ENCODE measurements around the gene RTF2. TPM values are rescaled to one million over a fixed set of nuclear protein-coding genes. Genes with fewer than 3 reads are reported as not detected.

Gene RTF2
- total RNA-seq, 2 donors from 2014 or later, result 68.6 to 73.2 TPM

DNA sequence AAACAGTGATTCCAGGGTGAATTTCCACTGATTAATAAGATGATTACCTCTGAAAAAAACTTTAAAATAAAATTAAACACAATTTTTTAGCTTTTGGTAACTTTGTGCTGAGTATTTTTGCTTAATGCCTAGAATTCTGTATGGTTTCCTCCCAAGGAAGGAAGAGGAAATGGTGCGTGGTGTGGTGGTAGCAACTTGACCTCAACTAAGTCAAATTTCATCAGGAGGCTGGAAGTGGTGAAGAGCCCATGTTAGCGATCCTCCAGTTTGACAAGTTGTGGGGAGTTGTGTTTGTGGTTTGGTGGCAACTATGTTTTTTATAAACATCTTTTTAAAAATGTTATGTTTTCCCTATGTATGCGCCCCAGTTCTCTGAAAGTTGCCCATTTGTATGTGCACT lies 5.0 kb upstream of the RTF2 start:
- no peak for DNase-seq
- intact Hi-C loops (cut with DNase I), result no loop called here
- ATAC-seq, result no peak

DNA sequence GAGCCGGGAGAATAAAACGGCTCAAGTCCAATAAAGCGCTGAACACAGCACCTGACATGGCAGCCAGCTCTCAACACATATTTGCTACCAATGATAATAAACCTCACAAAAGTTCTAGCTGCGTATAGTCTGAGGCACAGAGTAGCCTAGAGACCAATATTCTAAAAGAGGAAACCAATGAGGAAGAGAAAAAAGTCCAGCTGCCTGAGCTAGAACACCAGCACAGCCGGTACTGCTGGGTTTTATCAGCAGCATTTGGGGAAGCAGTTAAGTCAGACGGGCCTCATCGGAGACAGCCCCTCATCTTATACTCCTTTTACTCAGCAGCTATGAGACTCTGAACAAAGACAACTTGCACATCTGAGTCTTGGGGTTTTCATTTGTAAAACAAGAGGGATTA lies 2.4 kb upstream of the RTF2 start:
- intact Hi-C loops (cut with DNase I), result loop anchor here in 1 of 2 donors (5.0 kb wide), 1 partner anchor 64 kb away; no protein-coding TSS in a partner anchor
- ATAC-seq (no peak), DNase-seq (no peak)

DNA sequence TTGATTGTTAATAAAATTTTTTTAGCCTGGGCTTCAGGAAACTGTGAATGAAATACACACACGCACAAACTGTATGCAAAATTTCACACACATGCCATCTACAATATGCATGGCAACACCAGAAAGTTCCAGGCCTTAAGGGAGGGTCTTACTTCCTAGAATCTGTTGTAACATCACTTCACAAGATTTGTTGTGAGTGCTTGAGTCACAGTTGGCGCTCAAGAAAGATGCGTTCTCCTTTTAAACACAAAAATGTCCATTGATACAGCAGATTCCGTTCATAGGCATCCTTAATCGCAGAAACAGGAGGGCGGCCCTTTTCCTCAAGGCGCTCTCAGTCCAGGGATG lies 485 bp upstream of the RTF2 start:
- peak in 1 of 2 donors; percentile 8 for ATAC-seq
- intact Hi-C loops (cut with DNase I), result loop anchor here in 1 of 2 donors (5.0 kb wide), 1 partner anchor 66 kb away; no protein-coding TSS in a partner anchor
- DNase-seq, result no peak

DNA sequence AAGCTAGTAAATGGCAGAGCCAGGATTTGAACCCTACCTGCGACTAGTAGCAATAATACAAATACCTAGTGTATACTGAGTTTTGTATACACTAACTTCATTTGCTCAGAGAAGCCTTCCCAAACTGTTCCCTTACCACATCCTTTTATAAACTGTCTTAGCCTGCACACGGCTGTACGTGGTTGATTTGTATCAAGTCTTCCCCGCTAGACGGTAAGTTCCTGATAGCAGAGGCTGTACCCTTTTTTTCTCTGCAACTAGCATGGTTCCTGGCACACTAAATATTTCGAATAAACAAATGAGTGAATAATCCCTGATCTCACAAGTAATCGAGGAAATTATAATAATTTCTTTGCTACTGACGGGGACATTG lies 636 bp downstream of the RTF2 start:
- DNase-seq (no peak), ATAC-seq (no peak)
- intact Hi-C loops (cut with DNase I), result loop anchor here in 1 of 2 donors (5.0 kb wide), 1 partner anchor 67 kb away; no protein-coding TSS in a partner anchor

DNA sequence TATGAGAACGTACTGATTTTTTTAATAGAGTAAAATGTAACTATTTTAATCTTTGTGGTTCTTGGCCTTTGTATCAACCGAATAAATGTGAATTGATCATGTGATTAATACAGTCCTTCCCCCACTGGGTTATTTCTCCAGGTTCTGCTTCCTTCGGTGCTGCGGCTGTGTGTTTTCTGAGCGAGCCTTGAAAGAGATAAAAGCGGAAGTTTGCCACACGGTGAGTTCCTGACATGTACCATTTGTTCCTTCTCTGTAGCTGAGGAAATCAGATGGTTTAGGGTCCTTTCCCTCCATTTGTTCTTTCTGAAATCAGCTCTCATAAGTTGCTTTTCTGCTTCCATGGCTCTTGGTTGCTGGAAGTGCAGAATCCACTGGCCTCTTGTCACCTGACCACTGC lies 15.5 kb downstream of the RTF2 start:
- DNase-seq (no peak), ATAC-seq (no peak)
- intact Hi-C loops (cut with DNase I), result no loop called here

DNA sequence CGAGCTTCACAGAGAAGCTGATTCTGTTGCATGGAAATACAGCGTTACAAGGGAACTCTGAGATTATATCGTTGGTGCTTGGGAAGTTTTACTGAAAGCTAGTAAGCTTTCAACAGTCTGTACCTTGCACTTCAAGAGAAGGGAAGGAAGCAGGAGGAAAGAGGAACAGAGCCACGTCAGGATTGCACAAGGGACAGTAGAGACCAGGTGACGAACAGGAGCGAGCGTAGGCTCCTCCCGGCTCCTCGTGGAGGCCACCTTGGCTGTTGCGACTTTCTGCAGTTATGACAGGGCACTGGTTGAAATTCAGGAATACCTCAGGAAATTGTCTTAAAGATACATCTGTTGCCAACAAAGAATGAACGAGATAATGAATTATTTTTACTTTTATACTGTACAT lies 18.8 kb downstream of the RTF2 start:
- DNase-seq (no peak), ATAC-seq (no peak)
- intact Hi-C loops (cut with DNase I), result no loop called here

DNA sequence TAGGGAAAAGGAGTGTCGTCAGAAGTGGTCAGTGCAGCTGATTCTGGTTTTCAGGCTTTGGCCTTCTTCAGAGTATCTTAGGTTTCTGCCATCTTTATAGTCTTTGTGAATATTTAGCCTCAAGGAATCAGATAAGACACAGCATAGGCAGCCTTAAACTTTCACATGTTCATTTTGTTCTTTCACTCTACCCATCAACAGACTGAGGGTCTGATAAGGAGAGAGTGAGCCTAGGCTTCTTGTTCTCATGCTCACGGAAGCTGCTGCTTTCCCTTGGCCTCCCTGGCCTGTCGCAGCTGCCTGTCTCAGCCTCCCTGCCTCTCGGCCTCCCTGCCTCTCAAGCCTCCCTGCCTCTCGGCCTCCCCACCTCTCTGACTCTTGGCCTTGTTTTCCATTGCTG lies 20.1 kb downstream of the RTF2 start:
- ATAC-seq, result no peak
- DNase-seq, result no peak
- intact Hi-C loops (cut with DNase I), result no loop called here

DNA sequence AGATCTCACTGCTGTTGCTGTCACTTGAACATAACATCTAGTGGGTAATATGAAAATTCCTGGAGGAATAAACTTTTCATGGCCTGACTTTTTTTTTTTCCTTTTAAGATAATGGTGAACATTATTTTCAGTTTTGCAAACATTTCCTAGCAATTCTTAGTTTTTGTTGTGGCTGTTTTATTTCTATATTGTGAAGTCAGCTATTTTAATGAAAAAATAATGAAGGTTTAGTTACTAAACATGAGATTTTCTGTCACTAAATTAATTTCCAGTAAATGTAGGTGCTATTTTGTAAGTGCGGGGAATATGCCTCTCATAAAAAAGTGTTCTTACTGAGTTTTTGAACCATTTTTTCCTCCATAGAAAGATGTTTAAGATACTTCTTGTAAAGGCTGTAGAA lies 32.7 kb downstream of the RTF2 start:
- no peak for ATAC-seq
- DNase-seq, result no peak
- intact Hi-C loops (cut with DNase I), result no loop called here

DNA sequence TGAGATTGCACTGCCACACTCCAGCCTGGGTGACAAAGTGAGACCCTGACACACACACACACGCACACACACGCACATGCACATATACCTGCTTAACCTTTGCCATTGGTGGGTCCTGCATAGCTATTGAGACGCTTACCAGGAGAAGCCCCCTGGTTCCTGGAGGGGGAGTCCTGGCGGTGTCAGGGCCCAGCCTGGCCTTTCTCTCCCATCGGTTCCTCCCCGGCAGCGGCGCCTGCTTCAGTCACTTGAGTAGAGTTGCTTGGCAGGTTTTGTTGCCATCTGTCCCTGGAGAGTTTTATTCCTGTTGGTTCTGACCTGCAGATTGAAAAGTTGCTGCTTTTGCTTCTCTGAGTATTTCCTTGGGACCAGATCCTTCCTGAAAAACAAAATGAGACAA lies 35.5 kb downstream of the RTF2 start:
- no peak for ATAC-seq
- intact Hi-C loops (cut with DNase I), result no loop called here

DNA sequence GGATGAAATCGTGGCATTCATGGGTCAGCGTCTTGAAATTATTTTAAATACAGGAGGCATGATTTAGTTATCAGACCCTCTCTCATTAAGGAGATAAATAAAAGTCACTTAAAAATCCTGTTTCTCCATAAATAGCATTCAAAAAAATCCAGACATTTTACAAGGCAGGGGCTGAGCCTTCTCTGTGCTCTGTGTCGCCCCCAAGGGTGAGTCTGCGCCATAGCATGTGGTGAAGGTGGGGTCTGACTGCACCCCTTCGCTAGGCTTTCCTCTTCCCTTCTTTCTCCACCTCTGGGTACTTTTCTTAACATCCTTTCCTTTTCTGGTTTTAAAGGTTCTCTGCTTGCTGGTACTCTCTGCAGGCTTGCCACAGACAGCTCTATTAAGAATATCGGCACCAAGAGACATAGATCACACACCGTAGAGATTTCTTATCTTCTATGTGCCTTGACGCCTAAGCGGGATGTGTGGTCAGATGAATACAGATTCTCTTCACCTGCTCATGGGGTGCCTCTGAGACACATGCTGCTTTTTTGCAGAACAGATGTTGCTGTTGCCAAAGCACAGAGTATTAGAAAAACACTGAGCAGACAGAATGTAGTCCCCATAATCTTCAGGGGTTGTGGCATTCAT lies 36.1 kb downstream of the RTF2 start:
- intact Hi-C loops (cut with DNase I), result no loop called here
- DNase-seq (no peak), ATAC-seq (no peak)

More for the DNA sequence above, 35.5 kb downstream of the RTF2 start:
- no peak for DNase-seq

DNA sequence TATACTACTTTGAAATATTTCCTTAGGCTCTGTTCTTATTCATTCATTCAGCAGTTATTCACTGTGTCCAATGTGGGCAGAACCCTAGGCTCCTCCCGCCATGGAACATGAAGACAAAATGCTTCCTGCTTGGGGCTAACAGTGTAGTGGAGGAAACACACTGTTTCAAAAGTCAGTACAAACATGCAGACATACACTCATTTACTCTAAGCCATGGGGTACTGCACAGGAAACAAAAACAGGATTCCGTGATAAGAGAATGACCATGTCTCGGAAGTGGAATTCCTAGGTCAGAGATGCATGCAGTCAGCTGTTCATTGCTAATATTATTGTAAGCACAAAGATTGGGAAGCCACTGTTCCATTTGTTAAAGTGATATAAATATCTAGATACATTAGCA lies 37.7 kb downstream of the RTF2 start:
- ATAC-seq, result no peak

DNA sequence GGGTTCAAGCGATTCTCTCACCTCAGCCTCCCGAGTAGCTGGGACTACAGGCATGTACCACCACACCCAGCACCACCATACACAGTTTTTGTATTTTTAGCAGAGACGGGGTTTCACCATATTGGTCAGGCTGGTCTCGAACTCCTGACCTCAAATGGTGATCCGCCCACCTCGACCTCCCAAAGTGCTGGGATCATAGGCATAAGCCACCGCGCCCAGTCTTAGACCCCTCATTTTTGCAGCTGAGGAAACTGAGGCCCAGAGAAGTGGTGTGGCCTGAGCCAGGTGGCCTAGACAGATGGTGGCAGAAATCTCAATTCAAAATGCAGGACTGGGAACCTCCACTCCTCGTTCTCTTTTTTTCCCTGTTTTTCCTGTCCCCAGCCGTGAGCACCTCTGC lies 43.5 kb downstream of the RTF2 start:
- DNase-seq (no peak), ATAC-seq (no peak)
- intact Hi-C loops (cut with DNase I), result no loop called here

More for the DNA sequence above, 37.7 kb downstream of the RTF2 start:
- intact Hi-C loops (cut with DNase I), result no loop called here
- no peak for DNase-seq

DNA sequence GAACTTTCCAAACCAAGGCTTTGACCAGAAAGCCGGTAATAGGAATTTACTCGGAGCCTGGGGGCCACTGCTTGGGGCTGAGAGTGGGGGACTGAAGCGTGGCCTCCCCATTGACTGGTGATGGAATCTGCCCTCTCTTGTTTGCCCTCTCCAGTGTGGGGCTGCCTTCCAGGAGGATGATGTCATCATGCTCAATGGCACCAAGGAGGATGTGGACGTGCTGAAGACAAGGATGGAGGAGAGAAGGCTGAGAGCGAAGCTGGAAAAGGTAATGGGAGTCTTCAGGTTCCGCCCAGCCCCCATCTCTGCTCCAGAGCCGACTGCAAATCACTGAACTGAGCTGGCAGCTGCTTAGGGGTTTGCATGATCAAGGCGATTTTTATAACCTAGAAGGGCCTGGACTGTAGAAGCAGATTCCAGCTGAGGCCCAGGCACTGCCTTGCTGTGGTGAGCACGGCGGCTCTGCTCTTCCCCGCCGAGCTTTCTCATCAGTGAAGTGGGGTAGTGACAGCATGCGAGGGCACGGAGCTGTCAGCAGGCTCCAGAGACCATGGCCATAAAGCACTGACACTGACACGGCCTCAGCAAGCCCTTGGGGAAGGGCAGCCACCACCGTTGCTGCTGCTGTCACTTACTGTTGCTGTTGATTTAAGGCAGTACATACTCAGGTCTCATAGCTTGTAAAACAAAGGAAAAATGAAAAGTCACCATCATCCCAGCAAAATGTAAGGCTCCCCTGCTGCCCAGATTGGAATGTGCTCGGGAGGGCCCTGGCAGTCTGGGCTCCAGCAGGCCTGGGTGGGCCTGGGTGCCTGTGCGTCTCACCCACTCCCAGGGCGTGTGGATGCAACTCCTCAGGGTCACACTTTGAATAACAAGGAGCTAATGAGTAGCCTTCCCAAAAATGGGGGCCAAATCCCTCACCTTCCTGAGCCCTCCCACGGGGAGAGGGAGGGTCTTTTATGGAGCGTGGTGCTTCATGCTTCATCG lies 45.0 kb downstream of the RTF2 start:
- intact Hi-C loops (cut with DNase I), result no loop called here

DNA sequence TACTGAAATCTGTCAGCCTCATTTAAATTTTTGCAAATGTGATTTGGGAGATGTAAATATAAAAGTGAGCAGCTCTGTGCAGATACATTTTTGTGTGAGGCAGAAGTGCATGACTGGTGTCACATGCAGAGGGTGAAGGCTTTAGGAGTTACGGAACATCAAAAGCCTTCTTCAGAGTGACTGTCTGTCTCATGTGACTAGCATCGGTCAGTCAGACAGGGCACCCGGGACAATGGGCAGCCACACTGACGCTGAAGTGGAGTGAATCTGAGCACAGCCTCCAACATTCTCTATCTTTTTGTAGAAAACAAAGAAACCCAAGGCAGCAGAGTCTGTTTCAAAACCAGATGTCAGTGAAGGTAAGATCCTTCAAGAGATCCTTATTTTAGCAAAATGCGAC lies 48.2 kb downstream of the RTF2 start:
- intact Hi-C loops (cut with DNase I), result no loop called here
- no peak for DNase-seq
- no peak for ATAC-seq

More for the DNA sequence above, 45.0 kb downstream of the RTF2 start:
- ATAC-seq (no peak), DNase-seq (no peak)

DNA sequence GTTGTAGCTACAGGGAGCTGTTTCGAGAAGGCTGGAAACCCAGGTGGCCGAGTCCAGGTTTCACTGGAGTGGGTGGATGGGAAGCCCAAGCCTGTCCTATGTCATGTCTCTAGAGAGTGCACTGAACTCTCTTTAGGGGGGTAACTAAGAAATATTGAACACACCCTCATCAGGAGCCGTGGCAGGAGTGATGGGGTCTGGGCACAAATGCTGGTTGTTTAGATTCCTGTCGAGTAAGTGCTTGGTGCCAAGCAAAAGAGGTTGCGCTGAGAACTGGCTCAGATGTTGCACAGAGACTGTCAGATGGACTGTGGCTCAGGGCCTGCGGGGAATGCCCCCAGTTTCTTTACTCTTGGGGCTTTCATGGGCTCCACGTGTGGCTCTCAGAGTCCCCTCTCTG lies 48.8 kb downstream of the RTF2 start:
- DNase-seq (no peak), ATAC-seq (no peak)
- intact Hi-C loops (cut with DNase I), result no loop called here

DNA sequence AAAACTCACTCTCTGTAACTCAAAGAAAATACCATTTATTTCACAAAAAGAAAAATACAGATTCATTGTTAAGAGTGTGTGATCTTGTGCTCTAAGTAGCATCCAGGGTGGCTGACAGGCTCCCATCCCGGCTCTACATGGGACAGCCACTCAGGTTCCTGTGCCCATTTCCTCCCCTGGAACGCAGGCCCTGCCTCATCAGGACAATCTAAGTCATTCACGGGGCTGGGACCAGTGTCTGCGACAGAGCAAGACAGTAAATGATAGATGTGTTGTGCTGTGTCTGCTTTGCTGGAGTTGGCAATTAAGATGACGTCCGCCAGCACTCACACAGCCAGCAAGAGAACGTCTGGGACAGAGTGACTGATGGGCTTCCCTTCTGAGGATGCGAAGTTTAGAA lies 49.2 kb downstream of the RTF2 start:
- no peak for DNase-seq
- ATAC-seq, result no peak
- intact Hi-C loops (cut with DNase I), result no loop called here

DNA sequence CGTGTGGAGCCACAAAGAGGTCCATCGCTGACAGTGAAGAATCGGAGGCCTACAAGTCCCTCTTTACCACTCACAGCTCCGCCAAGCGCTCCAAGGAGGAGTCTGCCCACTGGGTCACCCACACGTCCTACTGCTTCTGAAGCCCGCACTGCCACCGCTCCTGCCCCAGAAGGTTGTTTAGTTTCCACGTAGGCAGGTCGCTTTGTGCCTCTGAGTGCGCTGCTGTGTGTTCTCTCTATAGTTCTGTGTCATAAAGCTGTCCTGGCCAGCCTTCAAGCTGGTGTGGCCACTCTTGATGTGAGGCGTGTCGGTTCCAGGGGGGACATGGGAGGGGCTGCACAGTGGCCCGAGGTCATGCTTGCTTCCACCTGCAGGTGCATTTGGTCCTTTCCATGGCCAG lies 49.7 kb downstream of the RTF2 start:
- intact Hi-C loops (cut with DNase I), result no loop called here
- ATAC-seq (no peak), DNase-seq (no peak)

DNA sequence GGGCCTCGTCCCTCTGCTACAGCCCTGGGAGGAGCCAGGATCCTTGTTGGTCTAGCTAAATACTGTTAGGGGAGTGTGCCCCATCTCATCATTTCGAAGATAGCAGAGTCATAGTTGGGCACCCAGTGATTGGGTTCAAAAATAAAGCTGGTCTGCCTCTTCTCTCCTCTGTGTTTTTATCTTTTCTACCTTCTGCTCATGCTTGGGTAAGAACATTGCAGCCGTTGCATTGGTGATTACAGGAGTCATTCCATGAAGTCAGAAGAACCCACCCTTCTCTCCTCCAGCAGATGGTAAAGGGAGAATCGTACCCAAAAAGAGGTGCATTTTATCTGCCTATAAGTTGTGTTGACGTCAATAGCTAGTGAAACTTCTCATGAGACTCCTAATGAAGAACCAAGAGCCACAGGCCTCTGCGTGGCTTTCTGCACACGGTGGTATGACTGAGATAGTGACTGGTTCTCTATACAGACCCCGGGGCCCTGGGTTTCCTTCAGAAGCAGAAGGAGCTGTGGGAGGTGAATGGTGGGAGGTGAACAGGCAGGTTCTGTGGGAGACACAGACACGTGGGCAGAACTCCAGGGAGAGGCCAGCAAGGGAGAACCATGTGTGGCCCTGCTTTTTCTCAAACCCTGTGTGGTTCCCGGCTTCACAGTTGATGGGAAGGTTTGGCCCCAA lies 50.4 kb downstream of the RTF2 start:
- DNase-seq (no peak), ATAC-seq (no peak)
- intact Hi-C loops (cut with DNase I), result no loop called here

DNA sequence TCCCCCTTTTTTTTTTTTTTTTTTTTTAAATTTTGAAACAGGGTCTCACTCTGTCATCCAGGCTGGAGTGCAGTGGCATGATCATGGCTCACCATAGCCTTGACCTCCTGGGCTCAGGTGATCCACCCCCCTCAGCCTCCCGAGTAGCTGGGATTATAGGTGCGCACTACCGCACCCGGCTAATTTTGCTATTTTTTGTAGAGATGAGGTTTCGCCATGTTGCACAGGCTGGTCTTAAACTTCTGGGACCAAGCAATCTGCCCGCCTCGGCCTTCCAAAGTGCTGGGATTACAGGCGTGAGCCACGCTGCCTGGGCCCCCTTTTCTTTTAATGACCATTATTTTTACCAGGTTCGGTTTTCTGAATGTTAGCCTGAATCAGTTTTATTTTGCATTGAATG lies 51.1 kb downstream of the RTF2 start:
- intact Hi-C loops (cut with DNase I), result no loop called here
- no peak for ATAC-seq
- DNase-seq, result no peak

DNA sequence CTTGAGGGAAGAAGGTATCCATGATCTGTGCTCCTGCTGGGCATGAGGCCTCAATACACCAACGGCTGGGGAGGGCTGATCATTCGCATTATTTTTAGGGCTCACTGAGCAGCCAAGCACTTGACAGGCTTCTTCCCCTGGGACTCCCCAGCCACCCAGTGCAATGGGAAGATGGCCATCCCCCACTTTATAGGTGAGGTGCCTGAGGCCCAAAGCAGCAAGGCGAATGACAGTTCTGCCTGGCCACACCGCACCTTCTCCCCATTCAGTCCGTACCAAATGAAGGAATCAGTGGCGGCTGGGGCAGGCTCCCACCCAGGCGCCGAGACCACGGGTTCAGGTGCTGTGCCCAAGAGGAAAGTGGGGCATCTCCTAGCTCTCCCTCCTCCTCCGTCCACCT lies 51.8 kb downstream of the RTF2 start:
- no peak for DNase-seq
- ATAC-seq, result no peak
- intact Hi-C loops (cut with DNase I), result no loop called here

Measured in left cardiac atrium (tissue), 4 donors.